Measurements from ENCODE around the gene ACOX1. TPM values are rescaled to one million over a fixed set of nuclear protein-coding genes. Genes with fewer than 3 reads are reported as not detected.

ACOX1 gene
- total RNA-seq, 1 experiment from 2014 or later: 50.2 TPM

DNA sequence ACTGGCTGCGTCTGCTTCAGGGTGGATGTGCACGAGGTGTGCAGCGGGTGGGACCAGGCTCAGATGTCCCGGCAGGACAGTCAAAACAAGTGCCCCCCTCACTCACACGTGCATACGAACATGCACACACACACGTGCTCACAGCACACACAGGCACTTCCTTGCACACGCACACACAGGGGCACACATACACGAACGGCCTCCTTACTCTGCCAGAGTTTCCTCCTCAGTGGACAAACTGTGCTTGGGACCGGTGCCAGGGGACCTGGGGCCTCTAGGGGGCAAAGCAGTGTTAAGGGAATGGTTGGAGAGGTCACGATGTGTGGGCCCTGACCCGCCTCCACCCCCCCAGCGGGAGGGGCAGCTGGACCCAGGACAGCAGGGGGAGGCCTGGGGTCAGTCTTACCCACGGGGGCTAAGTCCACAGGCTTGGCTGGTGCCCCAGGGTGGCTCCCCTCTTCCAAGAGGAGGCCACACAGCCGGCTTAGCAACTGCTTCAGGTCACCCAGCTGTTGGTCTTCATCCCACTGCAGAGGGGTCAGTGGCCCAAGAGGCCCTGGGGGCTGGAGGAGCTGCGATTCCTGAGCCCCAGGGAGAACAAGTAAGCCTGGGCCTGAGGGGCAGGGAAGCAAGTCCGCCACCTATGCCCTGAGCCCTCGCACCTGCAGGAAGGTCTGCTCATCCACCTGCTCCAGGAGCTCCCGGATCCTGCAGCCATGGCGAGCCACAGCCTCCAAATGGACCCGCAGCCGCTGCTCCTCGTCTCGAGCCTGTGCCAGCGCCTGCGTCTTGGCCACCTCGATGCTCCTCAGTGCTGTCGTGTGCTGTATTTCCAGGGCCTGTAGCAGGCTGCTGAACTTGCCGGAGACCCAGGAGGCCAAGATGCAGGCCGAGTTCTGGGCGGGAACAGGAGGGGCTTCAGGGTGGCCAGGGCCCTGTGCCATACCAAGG, 87.1 kb downstream of the ACOX1 start:
- POLR2A ChIA-PET: no interaction called here
- intact Hi-C loops (cut with micrococcal nuclease): no loop called here
- no TSS peak for BruUV-seq (replicated peaks)
- H2AFZ ChIP-seq (ENCODE audit: low read depth, low read length, poor library complexity, severe bottlenecking): no peak overlapping the region
- H3K9me2 ChIP-seq (ENCODE audit: insufficient read depth): no peaks in the 10 kb centered on the region
- H3K27ac ChIP-seq (ENCODE audit: low read depth, low read length): no peak overlapping the region; the same call in 1 of the 2 replicates
- no peak overlapping the region for H3K9ac ChIP-seq (ENCODE audit: low read length)
- peaks cover 25% of the 10 kb centered on the region; the same call in 1 of the 2 replicates for H3K79me2 ChIP-seq (ENCODE audit: insufficient read depth, low read length)
- no peak overlapping the region for H3K4me2 ChIP-seq (ENCODE audit: low read length)
- H3K4me3 ChIP-seq (replicated peaks in 1 of 2; ENCODE audit: low read depth in 1 of 2, low read length in 2 of 2): no peak overlapping the region
- DNase-seq (ENCODE audit: low read depth, low spot score) (no peak), ATAC-seq (no peak)
- TF ChIP-seq, protein P1, sequence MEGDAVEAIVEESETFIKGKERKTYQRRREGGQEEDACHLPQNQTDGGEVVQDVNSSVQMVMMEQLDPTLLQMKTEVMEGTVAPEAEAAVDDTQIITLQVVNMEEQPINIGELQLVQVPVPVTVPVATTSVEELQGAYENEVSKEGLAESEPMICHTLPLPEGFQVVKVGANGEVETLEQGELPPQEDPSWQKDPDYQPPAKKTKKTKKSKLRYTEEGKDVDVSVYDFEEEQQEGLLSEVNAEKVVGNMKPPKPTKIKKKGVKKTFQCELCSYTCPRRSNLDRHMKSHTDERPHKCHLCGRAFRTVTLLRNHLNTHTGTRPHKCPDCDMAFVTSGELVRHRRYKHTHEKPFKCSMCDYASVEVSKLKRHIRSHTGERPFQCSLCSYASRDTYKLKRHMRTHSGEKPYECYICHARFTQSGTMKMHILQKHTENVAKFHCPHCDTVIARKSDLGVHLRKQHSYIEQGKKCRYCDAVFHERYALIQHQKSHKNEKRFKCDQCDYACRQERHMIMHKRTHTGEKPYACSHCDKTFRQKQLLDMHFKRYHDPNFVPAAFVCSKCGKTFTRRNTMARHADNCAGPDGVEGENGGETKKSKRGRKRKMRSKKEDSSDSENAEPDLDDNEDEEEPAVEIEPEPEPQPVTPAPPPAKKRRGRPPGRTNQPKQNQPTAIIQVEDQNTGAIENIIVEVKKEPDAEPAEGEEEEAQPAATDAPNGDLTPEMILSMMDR (IDR thresholded peaks at IDR 0.05 in 2 of 3, conservative IDR thresholded peaks at IDR 0.05 in 1 of 3; ENCODE audit: borderline replicate concordance in 1 of 3, insufficient read depth in 1 of 3, low read depth in 2 of 3, low read length in 2 of 3): no peak
- TF ChIP-seq, protein P2, sequence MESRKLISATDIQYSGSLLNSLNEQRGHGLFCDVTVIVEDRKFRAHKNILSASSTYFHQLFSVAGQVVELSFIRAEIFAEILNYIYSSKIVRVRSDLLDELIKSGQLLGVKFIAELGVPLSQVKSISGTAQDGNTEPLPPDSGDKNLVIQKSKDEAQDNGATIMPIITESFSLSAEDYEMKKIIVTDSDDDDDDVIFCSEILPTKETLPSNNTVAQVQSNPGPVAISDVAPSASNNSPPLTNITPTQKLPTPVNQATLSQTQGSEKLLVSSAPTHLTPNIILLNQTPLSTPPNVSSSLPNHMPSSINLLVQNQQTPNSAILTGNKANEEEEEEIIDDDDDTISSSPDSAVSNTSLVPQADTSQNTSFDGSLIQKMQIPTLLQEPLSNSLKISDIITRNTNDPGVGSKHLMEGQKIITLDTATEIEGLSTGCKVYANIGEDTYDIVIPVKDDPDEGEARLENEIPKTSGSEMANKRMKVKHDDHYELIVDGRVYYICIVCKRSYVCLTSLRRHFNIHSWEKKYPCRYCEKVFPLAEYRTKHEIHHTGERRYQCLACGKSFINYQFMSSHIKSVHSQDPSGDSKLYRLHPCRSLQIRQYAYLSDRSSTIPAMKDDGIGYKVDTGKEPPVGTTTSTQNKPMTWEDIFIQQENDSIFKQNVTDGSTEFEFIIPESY (IDR thresholded peaks at IDR 0.05; ENCODE audit: extremely low read depth, insufficient replicate concordance, low read length): no peak
- TF ChIP-seq, protein P3, sequence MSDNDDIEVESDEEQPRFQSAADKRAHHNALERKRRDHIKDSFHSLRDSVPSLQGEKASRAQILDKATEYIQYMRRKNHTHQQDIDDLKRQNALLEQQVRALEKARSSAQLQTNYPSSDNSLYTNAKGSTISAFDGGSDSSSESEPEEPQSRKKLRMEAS (IDR thresholded peaks at IDR 0.05): no peak
- no peak for TF ChIP-seq YY1 (IDR thresholded peaks at IDR 0.05; ENCODE audit: extremely low read depth, insufficient replicate concordance, low read depth, low read length)
- TF ChIP-seq EZH2phosphoT487 (IDR thresholded peaks at IDR 0.05; ENCODE audit: borderline replicate concordance): no peak
- no peak; the same call in 1 of the 2 replicates for TF ChIP-seq POLR2AphosphoS5 (IDR thresholded peaks at IDR 0.05; ENCODE audit: low read depth, low read length)
- no peak for TF ChIP-seq POLR2A (IDR thresholded peaks at IDR 0.05; ENCODE audit: borderline replicate concordance, extremely low read depth, insufficient read depth, insufficient read length)
- no peak for TF ChIP-seq EZH2 (IDR thresholded peaks at IDR 0.05)
- no peak for TF ChIP-seq TCF7L2 (IDR thresholded peaks at IDR 0.05; ENCODE audit: borderline replicate concordance, extremely low read depth, insufficient read depth, insufficient read length)
- no peak for TF ChIP-seq ZNF274 (IDR thresholded peaks at IDR 0.05; ENCODE audit: low read depth, low read length)
- TF ChIP-seq, protein P4, sequence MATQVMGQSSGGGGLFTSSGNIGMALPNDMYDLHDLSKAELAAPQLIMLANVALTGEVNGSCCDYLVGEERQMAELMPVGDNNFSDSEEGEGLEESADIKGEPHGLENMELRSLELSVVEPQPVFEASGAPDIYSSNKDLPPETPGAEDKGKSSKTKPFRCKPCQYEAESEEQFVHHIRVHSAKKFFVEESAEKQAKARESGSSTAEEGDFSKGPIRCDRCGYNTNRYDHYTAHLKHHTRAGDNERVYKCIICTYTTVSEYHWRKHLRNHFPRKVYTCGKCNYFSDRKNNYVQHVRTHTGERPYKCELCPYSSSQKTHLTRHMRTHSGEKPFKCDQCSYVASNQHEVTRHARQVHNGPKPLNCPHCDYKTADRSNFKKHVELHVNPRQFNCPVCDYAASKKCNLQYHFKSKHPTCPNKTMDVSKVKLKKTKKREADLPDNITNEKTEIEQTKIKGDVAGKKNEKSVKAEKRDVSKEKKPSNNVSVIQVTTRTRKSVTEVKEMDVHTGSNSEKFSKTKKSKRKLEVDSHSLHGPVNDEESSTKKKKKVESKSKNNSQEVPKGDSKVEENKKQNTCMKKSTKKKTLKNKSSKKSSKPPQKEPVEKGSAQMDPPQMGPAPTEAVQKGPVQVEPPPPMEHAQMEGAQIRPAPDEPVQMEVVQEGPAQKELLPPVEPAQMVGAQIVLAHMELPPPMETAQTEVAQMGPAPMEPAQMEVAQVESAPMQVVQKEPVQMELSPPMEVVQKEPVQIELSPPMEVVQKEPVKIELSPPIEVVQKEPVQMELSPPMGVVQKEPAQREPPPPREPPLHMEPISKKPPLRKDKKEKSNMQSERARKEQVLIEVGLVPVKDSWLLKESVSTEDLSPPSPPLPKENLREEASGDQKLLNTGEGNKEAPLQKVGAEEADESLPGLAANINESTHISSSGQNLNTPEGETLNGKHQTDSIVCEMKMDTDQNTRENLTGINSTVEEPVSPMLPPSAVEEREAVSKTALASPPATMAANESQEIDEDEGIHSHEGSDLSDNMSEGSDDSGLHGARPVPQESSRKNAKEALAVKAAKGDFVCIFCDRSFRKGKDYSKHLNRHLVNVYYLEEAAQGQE (IDR thresholded peaks at IDR 0.05; ENCODE audit: low read depth): no peak
- no peak for TF ChIP-seq ELF1 (IDR thresholded peaks at IDR 0.05; ENCODE audit: borderline replicate concordance, low read depth)
- TF ChIP-seq FOSL1 (IDR thresholded peaks at IDR 0.05; ENCODE audit: low read depth): no peak
- TF ChIP-seq SRF (IDR thresholded peaks at IDR 0.05; ENCODE audit: low read depth): no peak
- no peak for TF ChIP-seq RAD21 (IDR thresholded peaks at IDR 0.05; ENCODE audit: low read depth)
- TF ChIP-seq, protein P5, sequence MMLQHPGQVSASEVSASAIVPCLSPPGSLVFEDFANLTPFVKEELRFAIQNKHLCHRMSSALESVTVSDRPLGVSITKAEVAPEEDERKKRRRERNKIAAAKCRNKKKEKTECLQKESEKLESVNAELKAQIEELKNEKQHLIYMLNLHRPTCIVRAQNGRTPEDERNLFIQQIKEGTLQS (IDR thresholded peaks at IDR 0.05): no peak
- TF ChIP-seq SP1 (IDR thresholded peaks at IDR 0.05; ENCODE audit: low read depth): no peak
- TF ChIP-seq JUND (IDR thresholded peaks at IDR 0.05): no peak
- RAD21 ChIA-PET (ENCODE audit: low non-redundant PET in 1 of 2, low total read pairs in 2 of 2, uncharacterized antibody in 2 of 2, unreplicated experiment in 2 of 2): no interaction called here
- CTCF ChIA-PET: no interaction called here
- H3K4me1 ChIP-seq (ENCODE audit: control insufficient read depth in 1 of 2, insufficient read depth in 2 of 2, low read length in 2 of 2): peaks cover 15 to 33% of the 10 kb centered on the region in 2 experiments
- no peaks in the 10 kb centered on the region for H3K36me3 ChIP-seq (ENCODE audit: control insufficient read depth in 1 of 2, insufficient read depth in 2 of 2, low read length in 2 of 2)
- no peaks in the 10 kb centered on the region for H4K20me1 ChIP-seq (ENCODE audit: insufficient read depth)
- no peaks in the 10 kb centered on the region for H3K9me3 ChIP-seq (ENCODE audit: control insufficient read depth in 1 of 2, insufficient read depth in 1 of 2, low read depth in 1 of 2, low read length in 2 of 2)
- H3K27me3 ChIP-seq (ENCODE audit: insufficient read depth, low read length): no peaks in the 10 kb centered on the region

Measured in HCT116 (cell line).